Fibroblast of the aortic adventitia (primary cell): ENCODE results near the gene ALDH18A1. TPM values are rescaled to one million over a fixed set of nuclear protein-coding genes. Genes with fewer than 3 reads are reported as not detected.
"Not testable (repeated sequence)": the region's sequence is repeated elsewhere in the genome, so short reads cannot be mapped to it uniquely, and the experiment has no call there.

Experiments used
- DNase-seq: peaks from one replicate; pipeline ENCODE4 v3.0.0-alpha.2; 2010; ENCODE audit warnings: low read depth
- H3K4me3 ChIP-seq: 2 replicates; pipeline ENCODE4 v1.5.1; 2011; ENCODE audit warnings: low read depth, mild to moderate bottlenecking, control low read depth, low read length, moderate library complexity
- CTCF ChIP-seq: IDR thresholded peaks from 2 replicates; pipeline ENCODE4 v1.5.1; 2011; ENCODE audit warnings: mild to moderate bottlenecking, low read length, control low read depth, inconsistent platforms; ENCODE audit not compliant: insufficient read depth
- total RNA-seq: library from RNA; depleted of rRNA; stranded (reverse); fragments of >200 nt; gene quantifications from 2 replicates; pipeline ENCODE4 v1.2.3, GENCODE V29; 2012; ENCODE audit warnings: low replicate concordance

ALDH18A1 gene
- total RNA-seq, 1 donor = 76.9 TPM

GRCh38 chr10:95637140-95637539 lies 19.4 kb downstream of the ALDH18A1 start:
- DNase-seq = no peak
- H3K4me3 ChIP-seq = no peak overlapping the region
- TF ChIP-seq CTCF = no peak

GRCh38 chr10:95635319-95635733 lies 21.2 kb downstream of the ALDH18A1 start:
- TF ChIP-seq CTCF = no peak
- H3K4me3 ChIP-seq = no peak overlapping the region
- DNase-seq = no peak

GRCh38 chr10:95628786-95629185 lies 27.7 kb downstream of the ALDH18A1 start:
- DNase-seq = no peak
- no peak overlapping the region for H3K4me3 ChIP-seq
- TF ChIP-seq CTCF = no peak

- TF ChIP-seq CTCF = no peak
- no peak for DNase-seq
Observed at GRCh38 chr10:95626500-95626899, 30.0 kb downstream of the ALDH18A1 start.

GRCh38 chr10:95620415-95620814 lies 36.1 kb downstream of the ALDH18A1 start:
- not testable (repeated sequence) for H3K4me3 ChIP-seq, DNase-seq

More at GRCh38 chr10:95626500-95626899, 30.0 kb downstream of the ALDH18A1 start:
- H3K4me3 ChIP-seq = no peak overlapping the region

GRCh38 chr10:95618101-95618500 lies 38.4 kb downstream of the ALDH18A1 start:
- H3K4me3 ChIP-seq = no peak overlapping the region
- no peak for DNase-seq
- TF ChIP-seq CTCF = no peak

- TF ChIP-seq CTCF = no peak
Observed at GRCh38 chr10:95616446-95616845, 40.1 kb downstream of the ALDH18A1 start.

More at GRCh38 chr10:95616446-95616845, 40.1 kb downstream of the ALDH18A1 start:
- H3K4me3 ChIP-seq = no peak overlapping the region
- no peak for DNase-seq
